ENCODE measurements around the gene USO1. TPM values are rescaled to one million over a fixed set of nuclear protein-coding genes. Genes with fewer than 3 reads are reported as not detected.
"Not testable (repeated sequence)": the region's sequence is repeated elsewhere in the genome, so short reads cannot be mapped to it uniquely, and the experiment has no call there.

USO1 gene
- polyA plus RNA-seq, 4 donors: 71.3 to 93.2 (median 81.3) TPM

GRCh38 chr4:75714011-75714410, 10.4 kb upstream of the USO1 start:
- no peak for DNase-seq (ENCODE audit: low read depth in 4 of 4, low spot score in 2 of 4)

GRCh38 chr4:75714704-75715103, 9.7 kb upstream of the USO1 start:
- DNase-seq (ENCODE audit: low read depth in 4 of 4, low spot score in 2 of 4): no peak

DNA sequence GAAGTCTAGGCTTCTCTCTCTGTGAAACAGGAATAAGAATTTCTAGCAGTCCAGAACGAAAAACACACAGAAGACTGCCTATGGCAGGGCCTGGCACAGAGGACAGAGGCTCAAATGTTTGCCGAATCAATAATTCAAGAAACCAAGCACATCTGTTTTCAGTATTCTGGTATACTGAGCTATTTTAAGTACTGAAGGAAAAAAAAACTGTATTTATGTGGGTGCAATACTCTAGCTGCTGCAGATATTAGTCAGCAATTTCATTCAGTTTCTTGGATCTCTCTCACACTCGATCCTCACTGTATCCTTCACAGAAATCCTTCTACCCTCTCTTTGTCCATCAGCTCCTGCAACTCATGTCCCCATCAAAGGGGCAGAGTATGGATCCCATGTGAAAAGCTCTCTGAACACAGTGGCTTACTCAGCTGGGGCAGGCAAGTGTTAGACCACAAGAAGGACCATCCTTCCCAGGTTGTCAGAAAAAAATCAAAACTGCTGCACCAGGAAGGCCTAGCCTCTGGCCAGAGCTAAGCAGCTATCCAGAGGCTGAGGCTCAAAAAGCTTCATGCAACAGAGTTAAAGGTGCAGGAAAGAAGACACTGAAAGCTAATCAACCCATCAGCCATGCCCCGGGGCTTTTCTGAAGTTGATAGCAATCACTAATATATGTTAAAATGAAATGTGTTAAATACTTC, 9.1 kb upstream of the USO1 start:
- no peak for DNase-seq (ENCODE audit: low read depth in 4 of 4, low spot score in 2 of 4)

DNA sequence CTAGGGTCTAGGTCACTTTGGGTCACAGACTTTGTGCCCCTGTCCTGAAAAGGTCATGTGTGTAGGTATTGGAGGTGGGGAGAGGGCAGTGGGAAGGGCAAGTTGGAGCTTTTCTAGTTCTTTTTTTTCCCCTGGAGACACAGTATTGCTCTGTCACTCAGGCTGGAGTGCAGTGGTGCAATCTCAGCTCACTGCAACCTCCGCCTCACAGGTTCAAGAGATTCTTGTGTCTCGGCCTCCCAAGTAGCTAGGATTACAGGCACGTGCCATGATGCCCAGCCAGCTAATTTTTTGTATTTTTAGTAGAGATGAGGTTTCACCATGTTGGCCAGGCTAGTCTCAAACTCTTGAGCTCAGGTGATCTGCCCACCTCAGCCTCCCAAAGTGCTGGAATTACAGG, 8.3 kb upstream of the USO1 start:
- not testable (repeated sequence) for DNase-seq (ENCODE audit: low read depth in 4 of 4, low spot score in 2 of 4)

GRCh38 chr4:75717408-75717807, 7.0 kb upstream of the USO1 start:
- DNase-seq (ENCODE audit: low read depth in 4 of 4, low spot score in 2 of 4): no peak

- no peak for DNase-seq (ENCODE audit: low read depth in 4 of 4, low spot score in 2 of 4)
Measured at GRCh38 chr4:75718529-75718928, 5.8 kb upstream of the USO1 start.

GRCh38 chr4:75722417-75722816, 2.0 kb upstream of the USO1 start:
- DNase-seq (ENCODE audit: low read depth in 4 of 4, low spot score in 2 of 4): no peak

DNA sequence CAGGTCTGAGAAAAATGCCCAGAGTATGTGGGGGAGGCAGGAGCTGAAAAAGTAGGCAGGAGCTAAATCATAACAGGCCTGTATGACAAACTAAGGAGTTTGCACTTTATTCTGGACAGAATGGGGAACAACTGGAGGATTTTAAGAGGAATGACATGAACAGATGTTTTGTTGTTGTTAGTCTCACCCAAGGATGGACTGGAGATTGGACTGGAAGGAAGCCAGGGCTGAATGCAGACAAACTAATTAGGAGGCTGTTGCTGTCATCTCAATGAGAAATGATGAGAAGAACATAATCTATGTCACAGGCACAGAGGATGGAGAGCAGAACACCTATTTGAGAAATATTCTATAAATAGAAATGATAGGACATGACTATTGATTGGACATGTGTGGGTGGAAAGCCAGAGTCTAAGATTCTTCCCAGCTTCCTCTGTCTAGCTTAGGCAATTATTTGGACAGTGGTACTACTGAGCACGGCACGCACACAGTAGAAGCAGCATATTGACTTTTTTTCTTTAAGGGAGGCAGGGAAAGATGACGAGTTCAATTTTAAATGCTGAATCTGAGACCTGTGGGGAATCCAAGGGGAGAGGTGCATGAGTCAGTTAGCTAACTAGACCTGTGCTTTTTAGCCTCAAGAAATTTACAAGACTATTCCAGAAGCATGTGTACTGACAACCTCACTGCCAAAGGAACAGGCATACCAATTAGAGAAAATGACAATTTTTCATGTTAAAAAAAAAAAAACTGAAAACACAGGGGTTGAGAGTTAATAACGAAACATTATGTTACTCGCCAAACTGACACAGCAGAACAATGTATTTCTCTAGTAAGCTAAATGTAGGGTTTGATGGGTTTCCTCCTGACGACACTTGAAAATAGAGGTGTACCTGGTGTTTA, 963 bp upstream of the USO1 start:
- peak in 3 of 4 donors; percentile 11 to 16 (median 13) for DNase-seq (ENCODE audit: low read depth in 4 of 4, low spot score in 2 of 4)

DNA sequence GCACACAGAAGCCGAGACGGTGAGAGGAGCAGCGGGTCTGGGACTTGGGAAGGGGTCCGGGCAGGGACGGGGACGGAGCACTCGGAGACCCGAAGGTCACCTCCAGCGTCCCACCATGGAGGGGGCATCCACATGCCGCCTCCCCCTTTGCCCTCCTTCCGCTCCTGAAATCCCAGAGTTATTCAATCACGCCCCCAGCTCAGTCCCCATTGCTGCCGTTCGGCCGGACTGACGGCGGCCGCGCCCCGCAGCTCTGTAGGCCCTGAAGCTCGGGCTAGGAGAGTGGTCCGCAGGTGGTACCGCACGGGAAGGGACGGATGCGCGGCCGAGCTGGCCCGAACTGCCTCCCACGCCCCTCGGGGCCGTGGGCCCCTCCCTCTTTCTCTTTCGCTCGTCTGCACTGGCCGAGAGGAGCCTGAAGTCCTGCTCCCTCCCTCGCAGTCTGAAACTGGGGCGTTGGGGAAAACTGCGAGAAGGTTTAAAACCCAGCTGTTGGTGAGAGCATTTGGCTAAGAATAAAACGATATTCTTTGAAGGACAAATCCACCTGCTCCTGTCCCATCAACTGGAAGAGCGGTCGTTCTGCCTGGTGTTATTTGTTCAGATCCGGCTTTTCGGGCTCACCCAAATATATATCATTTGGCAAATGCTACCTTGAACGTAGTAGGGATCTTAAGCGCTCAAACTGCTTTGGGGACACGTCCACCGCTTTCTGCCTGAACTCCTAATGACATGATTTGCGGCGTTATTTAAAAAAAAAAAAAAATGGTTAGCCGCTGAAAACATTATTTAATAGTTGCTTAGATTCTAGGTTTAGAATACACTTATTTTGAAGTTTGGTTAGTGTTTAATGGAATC, 719 bp downstream of the USO1 start:
- DNase-seq (ENCODE audit: low read depth in 4 of 4, low spot score in 2 of 4): peak; percentile 60 to 71 (median 67)

DNA sequence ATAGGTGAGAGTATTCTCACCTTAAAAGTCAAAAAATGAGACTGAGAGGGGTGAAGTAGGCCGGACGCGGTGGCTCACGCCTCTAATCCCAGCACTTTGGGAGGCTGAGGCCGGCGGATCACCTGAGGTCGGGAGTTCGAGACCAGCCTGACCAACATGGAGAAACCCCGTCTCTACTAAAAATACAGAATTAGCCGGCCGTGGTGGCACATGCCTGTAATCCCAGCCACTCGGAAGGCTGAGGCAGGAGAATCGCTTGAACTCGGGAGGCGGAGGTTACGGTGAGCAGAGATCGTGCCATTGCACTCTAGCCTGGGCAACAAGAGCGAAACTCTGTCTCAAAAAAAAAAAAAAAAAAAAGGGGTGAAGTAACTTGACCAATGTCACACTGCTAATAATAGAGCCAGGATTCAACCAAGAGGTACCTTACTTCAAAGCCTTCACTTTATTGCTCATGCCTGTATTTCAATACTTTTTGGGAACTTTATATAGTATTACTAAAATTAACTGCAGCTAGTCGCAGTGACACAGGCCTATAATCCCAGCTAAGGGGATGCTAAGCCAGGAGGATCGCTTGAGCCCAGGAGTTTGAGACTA, 1.7 kb downstream of the USO1 start:
- not testable (repeated sequence) for DNase-seq (ENCODE audit: low read depth in 4 of 4, low spot score in 2 of 4)

- no peak for DNase-seq (ENCODE audit: low read depth in 4 of 4, low spot score in 2 of 4)
Measured at GRCh38 chr4:75726577-75726976, 2.2 kb downstream of the USO1 start.

GRCh38 chr4:75727073-75727472, 2.7 kb downstream of the USO1 start:
- DNase-seq (ENCODE audit: low read depth in 4 of 4, low spot score in 2 of 4): no peak

GRCh38 chr4:75729836-75730235, 5.5 kb downstream of the USO1 start:
- no peak for DNase-seq (ENCODE audit: low read depth in 4 of 4, low spot score in 2 of 4)

GRCh38 chr4:75733369-75733768, 9.0 kb downstream of the USO1 start:
- DNase-seq (ENCODE audit: low read depth in 4 of 4, low spot score in 2 of 4): no peak

DNA sequence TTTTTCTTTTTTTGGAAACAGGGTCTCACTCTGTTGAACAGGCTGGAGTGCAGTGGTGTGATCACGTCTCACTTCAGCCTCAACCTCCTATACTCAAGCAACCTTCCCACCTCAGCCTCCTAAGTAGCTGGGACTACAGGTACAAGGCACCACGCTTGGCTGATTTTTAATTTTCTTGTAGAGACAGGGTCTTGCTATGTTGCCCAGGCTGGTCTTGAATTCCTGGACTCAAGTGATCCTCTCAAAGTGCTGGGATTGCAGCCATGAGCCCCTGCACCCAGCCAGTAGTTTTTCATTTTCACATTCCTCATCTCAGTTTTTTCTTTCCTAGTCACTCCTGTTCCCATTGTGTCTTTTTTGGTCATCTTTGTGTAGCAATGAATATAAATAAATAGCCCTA, 11.1 kb downstream of the USO1 start:
- no peak for DNase-seq (ENCODE audit: low read depth in 4 of 4, low spot score in 2 of 4)

DNA sequence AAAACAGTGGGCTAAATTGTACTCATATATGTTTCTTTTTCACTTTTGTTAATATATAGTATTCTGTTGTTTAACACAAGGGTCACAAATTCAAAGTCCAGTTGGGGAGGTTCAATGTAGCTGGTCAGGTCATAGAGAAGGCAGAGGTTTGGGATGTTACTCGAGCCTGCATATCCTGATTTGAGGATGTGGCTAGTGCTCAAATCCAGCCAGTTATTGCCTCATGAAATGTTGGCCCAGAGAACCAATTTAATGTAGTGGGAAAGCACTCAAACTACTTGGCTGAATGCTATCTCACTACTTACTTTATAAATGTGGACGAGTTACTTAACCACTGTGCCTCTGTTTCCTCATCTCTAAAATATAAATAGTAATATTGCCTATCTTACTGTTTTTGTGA, 12.5 kb downstream of the USO1 start:
- no peak for DNase-seq (ENCODE audit: low read depth in 4 of 4, low spot score in 2 of 4)

DNA sequence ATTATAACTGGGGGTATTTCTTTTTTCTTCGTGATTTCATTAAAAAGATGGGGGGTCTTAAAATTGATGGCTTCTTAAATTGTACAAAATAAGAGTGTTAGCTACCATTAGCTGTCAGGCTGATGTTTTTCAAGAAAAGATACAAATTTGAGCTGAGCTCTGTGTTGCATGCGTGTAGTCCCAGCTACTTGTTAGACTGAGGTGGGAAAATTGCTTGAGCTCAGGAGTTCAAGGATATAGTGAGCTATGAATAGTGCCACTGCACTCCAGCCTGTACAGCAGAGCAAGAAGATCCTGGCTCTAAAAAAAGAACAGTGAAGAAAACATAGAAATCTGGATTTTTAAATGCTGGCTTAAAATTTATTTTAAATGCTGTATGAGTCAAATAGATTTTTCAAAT, 13.0 kb downstream of the USO1 start:
- DNase-seq (ENCODE audit: low read depth in 4 of 4, low spot score in 2 of 4): no peak

GRCh38 chr4:75741027-75741426, 16.6 kb downstream of the USO1 start:
- no peak for DNase-seq (ENCODE audit: low read depth in 4 of 4, low spot score in 2 of 4)

DNA sequence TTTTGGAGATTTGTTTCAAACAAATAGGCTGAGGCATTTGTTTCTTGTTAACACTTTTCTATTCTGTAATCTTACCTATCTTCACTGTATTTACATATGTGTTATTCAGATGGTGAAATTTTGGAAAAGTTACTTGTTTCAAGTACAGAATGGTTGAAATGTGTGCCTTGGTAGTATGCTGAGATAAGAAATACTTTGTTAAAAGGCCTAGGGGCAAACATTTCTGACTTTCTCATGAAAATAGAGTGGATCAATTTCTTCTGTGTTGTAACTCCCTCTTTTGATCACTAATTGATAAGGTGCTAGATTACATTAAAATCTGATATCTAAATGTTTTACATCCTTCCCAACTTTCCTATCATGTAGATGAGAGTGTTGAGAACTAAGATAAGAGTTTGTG, 18.1 kb downstream of the USO1 start:
- DNase-seq (ENCODE audit: low read depth in 4 of 4, low spot score in 2 of 4): no peak

DNA sequence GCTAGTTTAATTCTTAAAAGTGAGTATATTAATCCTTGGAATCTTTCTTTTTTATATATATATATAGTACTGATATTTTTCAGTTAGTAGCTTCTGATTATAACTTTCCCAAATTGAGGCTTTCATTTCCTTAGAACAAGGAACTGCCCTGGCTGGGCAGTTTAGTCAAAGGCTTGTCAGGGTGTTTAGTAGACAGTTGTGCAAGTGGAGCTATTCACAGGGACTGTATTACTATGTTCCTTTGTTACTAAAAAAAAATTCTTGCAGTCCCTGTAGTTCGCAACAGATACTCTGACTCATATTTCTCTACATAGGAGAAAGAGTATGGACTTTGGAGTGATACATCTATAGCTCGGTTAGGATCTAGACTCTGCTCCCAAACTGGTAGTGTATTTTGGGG, 20.8 kb downstream of the USO1 start:
- DNase-seq (ENCODE audit: low read depth in 4 of 4, low spot score in 2 of 4): no peak
